G401 (cell line): Measurements from ENCODE around the gene CSRNP2. TPM values are rescaled to one million over a fixed set of nuclear protein-coding genes. Genes with fewer than 3 reads are reported as not detected.
"Not testable (repeated sequence)": the region's sequence is repeated elsewhere in the genome, so short reads cannot be mapped to it uniquely, and the experiment has no call there.

Experiments
- DNase-seq: peaks from one replicate; pipeline ENCODE4 v3.0.0-alpha.2; 2015; ENCODE audit warnings: low spot score
- in situ Hi-C: cut with HindIII; loops from 2 replicates; pipeline ENCODE4 v1.10.0; 2016; ENCODE audit warnings: low sequenced_read_pairs, mixed read lengths
- total RNA-seq: library from RNA; depleted of rRNA; stranded (reverse); fragments of >200 nt; shearing (Covaris generic); gene quantifications from 2 replicates; pipeline ENCODE4 v1.2.3, GENCODE V29; 2014

Gene CSRNP2
- total RNA-seq, 1 experiment from 2014 or later: 19.8 TPM

- in situ Hi-C loops: no loop called here
- DNase-seq: peak; percentile 12
Observed at GRCh38 chr12:51080136-51080535, 3.3 kb downstream of the CSRNP2 start.

- DNase-seq: not testable (repeated sequence)
Observed at GRCh38 chr12:51078866-51079265, 4.5 kb downstream of the CSRNP2 start.

GRCh38 chr12:51078346-51078745 is 5.0 kb downstream of the CSRNP2 start:
- DNase-seq, in situ Hi-C loops: not testable (repeated sequence)

More at GRCh38 chr12:51078866-51079265, 4.5 kb downstream of the CSRNP2 start:
- in situ Hi-C loops: not testable (repeated sequence)

GRCh38 chr12:51077930-51078329 is 5.5 kb downstream of the CSRNP2 start:
- DNase-seq: peak; percentile 49

GRCh38 chr12:51076236-51076930 is 7.0 kb downstream of the CSRNP2 start:
- in situ Hi-C loops: no loop called here
- no peak for DNase-seq

More at GRCh38 chr12:51077930-51078329, 5.5 kb downstream of the CSRNP2 start:
- in situ Hi-C loops: no loop called here

GRCh38 chr12:51075390-51075789 is 8.0 kb downstream of the CSRNP2 start:
- no peak for DNase-seq
- in situ Hi-C loops: no loop called here

GRCh38 chr12:51071663-51072062 is 11.7 kb downstream of the CSRNP2 start:
- no peak for DNase-seq
- in situ Hi-C loops: no loop called here

GRCh38 chr12:51070004-51070403 is 13.4 kb downstream of the CSRNP2 start:
- in situ Hi-C loops: no loop called here
- no peak for DNase-seq

GRCh38 chr12:51067771-51068170 is 15.6 kb downstream of the CSRNP2 start:
- in situ Hi-C loops: no loop called here
- DNase-seq: no peak

GRCh38 chr12:51067229-51067628 is 16.2 kb downstream of the CSRNP2 start:
- in situ Hi-C loops: no loop called here
- no peak for DNase-seq

- in situ Hi-C loops: no loop called here
- no peak for DNase-seq
Observed at GRCh38 chr12:51065530-51065929, 17.9 kb downstream of the CSRNP2 start.

- in situ Hi-C loops: no loop called here
- DNase-seq: no peak
Observed at GRCh38 chr12:51062631-51063397, 20.6 kb downstream of the CSRNP2 start.

GRCh38 chr12:51059086-51059485 is 24.3 kb downstream of the CSRNP2 start:
- in situ Hi-C loops: no loop called here
- DNase-seq: no peak

- in situ Hi-C loops: no loop called here
- DNase-seq: no peak
Observed at GRCh38 chr12:51056242-51056641, 27.2 kb downstream of the CSRNP2 start.

GRCh38 chr12:51055060-51055459 is 28.3 kb downstream of the CSRNP2 start:
- no peak for DNase-seq
- in situ Hi-C loops: no loop called here

- in situ Hi-C loops: no loop called here
- DNase-seq: no peak
Observed at GRCh38 chr12:51051787-51052186, 31.6 kb downstream of the CSRNP2 start.

- in situ Hi-C loops: no loop called here
- no peak for DNase-seq
Observed at GRCh38 chr12:51049525-51049924, 33.9 kb downstream of the CSRNP2 start.

- in situ Hi-C loops: no loop called here
- no peak for DNase-seq
Observed at GRCh38 chr12:51048661-51049251, 34.6 kb downstream of the CSRNP2 start.

- peak; percentile 99 for DNase-seq
- in situ Hi-C loops: no loop called here
Observed at GRCh38 chr12:51047655-51048540, 35.5 kb downstream of the CSRNP2 start, which contains the start of gene LETMD1. TSS of gene LETMD1 (plus strand) at chr12:51048327. CDS start at chr12:51048357, 30 bp downstream.
